Renal cortex interstitium (tissue), 11 donors: ENCODE data around the gene FARS2. TPM values are rescaled to one million over a fixed set of nuclear protein-coding genes. Genes with fewer than 3 reads are reported as not detected.
"Not testable (repeated sequence)": the region's sequence is repeated elsewhere in the genome, so short reads cannot be mapped to it uniquely, and the experiment has no call there.

ENCODE experiments used
- DNase-seq, 11 donors: peaks; one replicate each; pipeline ENCODE4 v3.0.0-alpha.2; 2013; ENCODE audit warnings: low read depth in 9 of 11, low spot score in 4 of 11; ENCODE audit errors: extremely low read depth in 1 of 11
- polyA plus RNA-seq, 3 donors: library from polyadenylated mRNA; unstranded; fragments of 120-200 nt; gene quantifications; one replicate each; pipeline ENCODE4 v1.2.1, GENCODE V29; 2013; ENCODE audit not compliant: insufficient read length in 3 of 3

The FARS2 gene
- polyA plus RNA-seq, 3 donors: 18.9 to 21.7 (median 20.0) TPM

DNA sequence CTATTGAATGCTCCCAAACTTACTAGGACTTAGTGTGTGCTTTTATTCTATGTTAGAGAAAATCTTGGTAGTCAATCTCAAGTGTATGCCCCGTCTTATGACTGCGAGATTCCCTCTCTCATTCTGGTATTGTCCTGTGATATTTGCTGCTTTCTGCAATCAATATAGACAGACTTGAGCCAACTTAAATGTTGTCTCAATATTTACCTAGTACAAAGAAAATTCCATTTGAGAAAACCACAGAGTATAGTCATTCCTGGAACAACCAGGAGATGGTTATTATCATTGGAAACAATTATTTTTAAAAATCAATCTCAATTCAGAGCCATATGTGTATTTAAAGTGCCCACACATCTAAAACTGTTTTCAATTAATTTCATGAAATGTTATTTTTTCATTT lies 415.4 kb downstream of the FARS2 start:
- no peak for DNase-seq

DNA sequence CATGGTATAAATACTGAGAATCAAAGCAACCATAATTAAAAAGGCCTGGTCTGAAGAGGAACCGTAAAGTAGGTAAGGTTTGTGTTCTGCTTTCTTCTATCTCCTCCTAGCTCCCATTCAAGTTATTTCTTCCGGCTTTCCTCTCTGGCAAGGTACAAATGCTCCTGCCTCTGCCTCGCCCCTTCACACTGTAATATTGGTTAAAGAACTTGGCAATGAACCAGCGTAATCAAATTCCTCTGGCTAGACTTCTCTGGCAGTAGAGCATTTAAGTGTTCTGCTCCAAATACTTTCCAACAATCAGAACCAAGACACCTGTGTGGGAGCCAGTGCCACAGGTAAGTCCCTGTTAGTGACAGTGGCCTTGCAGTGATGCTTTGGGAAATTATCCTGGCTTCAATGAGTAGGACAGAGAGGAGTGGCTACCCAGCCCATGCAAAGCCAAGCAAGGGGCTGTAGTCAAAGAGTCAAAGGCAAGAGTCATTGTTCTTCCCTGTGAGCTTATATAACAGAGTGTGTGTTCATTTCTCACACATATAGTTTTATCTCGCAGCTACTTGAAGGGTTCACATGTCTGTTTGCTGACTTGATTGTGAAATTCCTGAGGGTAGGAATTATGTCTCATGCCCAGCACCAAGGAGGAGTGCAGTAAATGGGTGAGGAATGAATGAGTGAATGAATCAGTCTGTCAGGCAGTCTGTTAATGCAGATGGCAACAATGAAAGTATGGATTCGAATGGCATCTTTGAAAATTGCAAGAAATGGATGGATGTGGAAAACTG lies 416.1 kb downstream of the FARS2 start:
- DNase-seq: no peak

DNA sequence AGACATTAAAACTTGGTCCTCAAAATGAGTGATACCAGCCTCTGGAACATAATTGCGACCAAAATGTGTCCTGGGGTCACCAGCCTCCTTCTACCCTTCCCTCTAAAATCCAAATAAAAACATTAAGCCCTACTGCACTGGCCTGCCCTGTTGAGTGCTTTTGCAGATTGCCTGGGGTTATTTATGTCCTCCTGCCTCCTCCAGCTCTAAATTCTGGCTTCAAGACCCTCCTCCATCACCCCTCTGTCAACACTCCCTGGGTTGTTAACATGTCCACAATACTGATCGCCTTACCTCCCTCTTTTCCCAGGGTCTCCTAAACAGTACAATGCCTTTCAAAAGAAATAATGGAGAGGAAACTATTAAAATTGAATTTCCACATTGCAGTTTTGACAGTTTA lies 418.0 kb downstream of the FARS2 start:
- DNase-seq: peak in 3 of 11 donors; percentile 22 to 65 (median 59)

DNA sequence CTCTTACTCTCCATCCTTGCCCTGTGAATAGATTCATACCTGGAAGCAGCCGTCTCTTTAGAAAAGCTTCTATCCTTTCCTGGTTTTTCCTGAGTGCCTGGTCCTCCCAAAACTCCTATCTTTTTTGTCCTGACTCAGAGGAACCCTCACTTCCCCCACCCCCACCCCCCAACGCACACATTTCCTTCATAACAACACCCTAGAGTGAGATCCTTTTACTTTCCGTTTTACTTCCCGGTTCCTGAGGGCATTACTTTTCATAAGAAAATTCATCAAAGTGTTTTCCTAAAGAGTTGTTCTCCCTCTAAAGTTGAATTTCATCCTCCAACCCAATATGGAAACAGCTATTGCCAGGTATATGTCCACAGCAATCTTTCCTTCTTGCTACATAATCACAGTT lies 418.4 kb downstream of the FARS2 start:
- DNase-seq: no peak

DNA sequence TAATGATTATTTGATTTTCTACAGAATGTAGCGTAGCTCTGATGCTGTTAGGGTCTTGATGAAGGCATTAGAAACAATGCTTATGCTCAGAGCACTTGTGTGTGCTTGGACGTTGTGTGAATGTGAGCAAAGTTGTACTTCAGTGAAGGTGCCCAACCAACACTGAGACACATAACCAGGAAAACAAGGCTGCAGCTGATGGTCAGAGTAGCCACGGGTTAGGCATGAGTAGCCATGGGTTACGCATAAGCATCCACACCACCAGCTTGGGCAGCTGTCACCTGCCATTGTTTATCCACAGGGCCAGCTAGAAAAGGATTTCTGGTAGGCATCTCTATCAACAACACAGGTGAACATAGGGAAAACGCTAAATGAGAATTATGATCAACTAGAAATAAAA lies 418.8 kb downstream of the FARS2 start:
- no peak for DNase-seq

DNA sequence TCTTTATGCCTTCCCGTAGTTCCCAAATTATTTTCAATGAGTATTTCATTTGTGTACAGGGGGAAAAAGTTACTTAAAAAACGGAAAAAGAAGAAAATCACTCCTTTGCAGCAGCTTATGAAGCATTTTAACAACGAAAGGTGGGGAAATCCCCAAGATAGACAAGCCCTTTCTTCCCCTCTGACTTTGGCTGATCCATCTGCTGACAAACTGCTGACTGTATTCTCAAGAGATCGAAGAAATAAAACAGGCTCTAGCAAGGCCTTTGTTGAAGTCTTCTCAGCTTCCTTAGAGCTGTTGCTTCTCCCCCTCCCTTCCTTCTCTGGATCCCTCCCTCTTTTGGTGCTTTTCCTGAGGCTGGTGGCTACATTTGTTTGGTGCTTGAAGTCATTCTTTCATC lies 420.2 kb downstream of the FARS2 start:
- no peak for DNase-seq

DNA sequence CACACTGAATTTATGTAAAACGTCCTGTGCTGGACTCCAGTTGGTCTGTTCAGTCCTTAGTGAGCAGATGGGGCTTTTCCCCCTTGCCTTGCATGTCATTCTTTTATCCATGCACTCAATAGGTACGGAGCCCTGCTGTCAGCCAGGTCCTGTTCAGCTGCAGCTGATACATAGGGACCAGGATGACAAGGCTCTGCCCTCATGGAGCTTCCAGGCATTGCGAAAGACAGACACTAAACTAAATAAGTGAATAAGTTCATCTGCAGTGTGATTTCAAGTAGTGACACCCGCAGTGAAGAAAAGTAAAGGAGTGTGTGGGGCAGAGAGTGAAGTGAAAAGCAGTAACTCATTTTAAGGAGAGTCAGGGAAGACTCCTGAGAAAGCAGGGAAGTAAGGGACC lies 421.2 kb downstream of the FARS2 start:
- no peak for DNase-seq

DNA sequence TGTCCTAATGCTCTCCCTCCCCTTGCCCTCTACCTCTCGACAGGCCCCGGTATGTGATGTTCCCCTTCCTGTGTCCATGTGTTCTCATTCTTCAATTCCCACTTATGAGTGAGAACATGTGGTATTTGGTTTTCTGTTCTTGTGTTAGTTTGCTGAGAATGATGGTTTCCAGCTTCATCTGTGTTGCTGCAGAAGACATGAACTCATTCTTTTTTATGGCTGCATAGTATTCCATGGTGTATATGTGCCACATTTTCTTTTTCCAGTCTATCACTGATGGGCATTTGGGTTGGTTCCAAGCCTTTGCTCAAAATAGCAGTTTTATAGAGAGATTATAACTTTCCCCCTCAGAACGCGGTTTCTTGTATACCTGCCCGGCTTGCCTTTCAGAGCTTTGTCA lies 422.4 kb downstream of the FARS2 start:
- not testable (repeated sequence) for DNase-seq

DNA sequence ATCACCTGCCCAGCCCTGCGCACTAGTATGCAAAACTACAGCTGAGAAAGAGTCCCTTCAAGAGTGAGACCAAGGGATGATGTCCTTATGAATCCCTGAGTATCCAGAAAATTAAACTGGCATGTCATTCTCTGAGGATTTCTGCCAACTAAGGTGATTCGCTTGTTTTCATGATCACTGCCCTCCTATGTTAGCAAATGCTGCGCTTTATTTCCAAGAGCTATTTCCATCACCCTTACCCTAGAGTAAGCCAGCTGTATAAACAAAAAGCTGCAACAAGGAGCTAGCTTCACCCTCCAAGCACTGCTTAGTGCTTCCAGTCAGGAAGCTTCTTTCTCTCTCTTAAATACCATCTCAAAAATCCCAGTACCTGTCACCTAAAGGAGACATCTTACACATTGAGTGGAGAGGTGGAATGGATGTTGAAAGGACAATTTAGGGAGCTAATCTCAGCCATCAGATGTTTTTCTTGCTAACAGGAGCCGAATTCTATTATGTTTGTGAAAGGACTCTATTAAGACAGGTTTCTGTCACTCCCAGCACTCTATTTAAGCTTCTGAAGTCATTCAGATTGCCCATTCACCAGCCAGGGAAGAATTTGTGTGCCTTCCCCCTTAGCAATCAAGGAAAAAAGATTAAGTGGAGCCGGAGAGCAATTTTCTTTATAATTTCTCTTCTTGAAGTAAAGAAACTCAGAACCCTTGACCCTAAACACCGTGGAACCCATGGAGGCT lies 423.2 kb downstream of the FARS2 start:
- peak in 1 of 11 donors; percentile 25 for DNase-seq

DNA sequence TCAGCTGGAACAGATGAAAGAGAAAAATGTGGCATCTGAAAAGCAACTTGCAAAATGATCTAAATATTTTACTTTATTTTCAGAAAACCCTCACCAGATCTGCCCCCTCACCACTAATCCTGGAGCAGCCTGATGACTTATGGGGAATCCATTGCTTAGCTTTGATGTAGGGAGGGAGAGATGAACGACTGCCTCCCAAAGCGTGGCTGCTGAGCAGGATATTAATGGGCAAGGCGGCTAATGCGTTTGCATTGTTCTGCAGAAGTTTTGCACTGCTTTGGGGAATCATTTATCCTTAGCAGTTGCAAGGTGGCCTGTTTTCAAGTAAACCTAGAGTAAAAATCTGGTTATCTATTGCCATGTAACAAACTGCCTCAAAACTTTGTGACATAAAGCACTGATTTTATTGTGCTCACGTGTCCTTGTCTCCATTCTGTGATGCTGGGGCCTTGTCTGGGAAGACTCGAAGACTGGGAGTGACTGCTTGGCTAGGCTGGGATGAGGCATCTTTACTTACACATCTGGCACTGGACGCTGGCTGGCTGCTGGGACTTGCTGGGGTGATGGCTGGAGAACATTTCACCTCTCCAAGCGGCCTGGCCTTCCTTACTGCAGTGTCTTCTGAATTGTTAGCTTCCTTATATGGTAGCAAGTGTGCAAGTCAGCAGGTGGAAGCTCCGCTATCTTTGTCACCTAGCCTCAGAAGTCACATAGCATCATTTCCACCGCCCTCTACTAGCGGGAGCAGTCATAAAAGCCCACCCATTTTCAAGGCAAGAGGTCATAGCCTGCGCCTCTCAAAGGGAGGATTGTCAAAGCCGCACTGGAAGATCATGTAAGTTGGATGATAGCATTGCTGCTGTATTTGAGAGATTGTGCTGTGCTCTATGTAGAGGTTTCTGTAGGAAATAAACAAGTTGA lies 432.2 kb downstream of the FARS2 start:
- DNase-seq: no peak

DNA sequence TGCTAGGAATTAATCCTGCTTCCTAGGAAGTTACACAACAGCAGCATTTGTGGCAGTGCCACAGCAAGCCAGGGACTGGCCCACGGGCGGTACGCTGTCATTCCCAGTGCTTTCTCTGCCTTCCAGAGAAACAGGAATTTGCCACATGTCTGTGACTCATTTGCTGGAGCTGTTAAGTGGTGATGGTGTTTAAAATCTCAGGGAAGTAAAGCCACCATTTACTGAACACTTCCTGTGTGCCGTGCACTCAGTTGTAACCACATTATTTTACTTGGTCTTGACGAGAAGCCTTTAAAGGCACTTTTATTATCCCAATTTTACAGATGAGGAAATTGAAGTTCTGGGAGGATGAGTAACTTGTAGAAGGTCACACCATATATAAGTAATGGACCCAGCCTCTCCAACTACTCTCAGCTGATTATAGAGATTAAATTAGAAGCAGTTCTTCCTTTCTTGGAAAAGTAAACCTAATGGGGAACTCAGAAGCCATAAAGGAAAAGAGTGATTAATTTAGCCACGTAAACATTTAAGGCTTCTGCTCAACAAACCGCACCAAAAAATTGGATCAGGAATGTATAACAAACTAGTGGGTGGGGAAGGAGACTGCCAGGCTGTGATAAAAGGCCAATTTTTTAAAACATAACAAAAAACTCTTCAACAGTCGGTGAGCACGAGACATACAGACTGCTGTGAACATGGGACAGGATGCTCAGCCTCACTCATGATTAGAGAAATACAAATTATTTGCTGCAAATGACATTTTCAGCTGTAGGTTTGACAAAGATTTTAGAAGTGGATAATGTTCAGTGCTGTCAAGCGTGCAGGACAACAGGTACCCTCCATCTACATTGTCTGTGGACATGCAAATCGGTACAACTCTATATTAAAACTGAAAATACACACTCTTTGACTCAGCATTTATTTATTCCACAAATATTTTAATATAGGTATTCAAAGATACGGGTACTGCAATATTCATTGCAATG lies 434.2 kb downstream of the FARS2 start:
- DNase-seq: no peak

DNA sequence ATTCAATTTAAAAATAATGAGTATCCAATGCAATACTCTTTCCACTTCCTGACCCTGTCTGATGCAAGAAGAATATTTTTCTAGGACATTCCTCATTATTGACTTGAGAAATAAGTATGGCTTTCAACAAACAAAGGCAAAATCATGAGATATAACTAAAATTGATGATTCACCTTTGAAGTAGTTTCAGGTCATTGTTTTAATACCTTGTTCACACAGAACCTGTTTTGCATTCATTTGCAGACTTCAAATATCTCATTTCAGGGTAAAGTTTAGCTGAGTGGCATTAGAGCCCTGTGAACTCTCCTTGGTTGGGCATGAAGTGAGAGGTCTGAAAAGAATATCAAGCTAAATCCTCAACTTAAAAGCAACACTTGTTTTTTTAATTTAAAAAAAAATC lies 436.2 kb downstream of the FARS2 start:
- DNase-seq: no peak

DNA sequence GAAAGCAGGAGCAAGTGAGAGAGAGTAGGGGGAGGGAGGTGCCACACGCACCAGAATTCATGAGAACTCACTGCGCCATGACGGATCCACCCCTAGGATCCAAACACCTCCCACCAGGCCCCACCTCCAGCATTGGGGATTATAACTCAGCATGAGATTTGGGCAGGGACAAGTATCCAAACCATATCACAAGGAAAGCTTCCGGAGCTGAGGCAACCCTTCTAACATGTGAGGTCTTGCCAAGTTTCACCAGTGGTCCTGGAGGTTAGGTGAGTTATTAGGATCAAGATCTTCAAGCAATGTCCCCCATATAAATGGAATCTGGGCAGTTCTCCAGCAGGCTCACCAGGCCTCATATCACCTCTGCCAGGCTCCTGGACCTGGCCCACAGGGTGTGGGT lies 437.0 kb downstream of the FARS2 start:
- no peak for DNase-seq

DNA sequence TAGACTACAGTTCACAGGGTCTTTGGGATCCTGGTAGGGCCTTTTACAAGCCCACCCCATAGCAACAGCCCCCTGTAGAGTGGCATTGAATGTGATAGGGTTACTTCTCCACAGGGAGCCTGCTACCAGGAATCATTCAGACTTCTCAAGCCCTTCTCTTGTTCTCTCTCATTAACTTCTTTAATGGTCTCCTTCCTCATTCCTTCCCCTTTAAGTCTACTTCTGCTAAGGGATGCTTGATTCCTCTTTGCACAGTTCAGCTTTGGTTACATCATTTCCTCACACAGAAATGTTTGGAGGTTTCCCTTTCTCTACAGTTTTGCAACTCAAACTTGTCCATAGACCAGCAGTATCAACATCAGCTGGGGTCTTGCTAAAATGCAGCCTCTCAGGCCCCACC lies 437.8 kb downstream of the FARS2 start:
- not testable (repeated sequence) for DNase-seq

DNA sequence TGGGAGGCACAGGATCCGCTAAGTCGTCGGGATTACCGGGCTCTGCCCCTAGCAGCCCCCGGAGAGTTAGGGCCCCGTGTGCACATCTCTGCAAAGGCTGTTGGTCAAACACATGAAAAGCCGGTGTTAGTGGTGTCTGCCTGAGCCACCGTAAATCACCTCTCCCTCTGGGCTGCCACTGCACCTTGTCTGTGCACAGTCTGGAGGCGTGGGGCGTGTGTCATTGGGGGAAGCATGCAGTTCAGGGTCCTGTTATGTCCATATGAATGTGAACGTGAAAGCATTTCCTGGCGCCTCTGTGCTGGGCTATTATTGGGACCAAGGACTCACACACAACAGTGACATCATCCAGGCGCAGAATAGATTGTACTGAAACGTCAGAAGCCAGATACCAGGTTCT lies 439.9 kb downstream of the FARS2 start:
- DNase-seq: no peak

DNA sequence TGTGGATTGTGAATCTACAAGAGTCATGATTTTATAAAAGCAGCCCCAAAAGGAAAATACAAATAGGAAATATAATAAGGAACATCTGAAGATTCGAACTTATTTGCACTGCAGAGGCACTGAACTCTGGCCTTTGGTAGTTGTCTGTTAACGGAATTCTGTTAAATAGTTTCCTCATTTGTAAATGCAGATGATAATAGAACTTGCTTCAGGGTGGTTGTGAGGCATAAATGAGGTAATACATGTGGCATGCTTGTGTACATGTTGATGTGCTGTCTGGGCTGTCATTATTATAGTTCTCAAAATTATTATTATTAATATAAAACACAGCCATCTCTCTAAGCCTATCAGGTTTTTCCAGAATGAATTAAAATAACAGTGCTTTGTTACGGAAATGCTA lies 443.4 kb downstream of the FARS2 start:
- DNase-seq: no peak

DNA sequence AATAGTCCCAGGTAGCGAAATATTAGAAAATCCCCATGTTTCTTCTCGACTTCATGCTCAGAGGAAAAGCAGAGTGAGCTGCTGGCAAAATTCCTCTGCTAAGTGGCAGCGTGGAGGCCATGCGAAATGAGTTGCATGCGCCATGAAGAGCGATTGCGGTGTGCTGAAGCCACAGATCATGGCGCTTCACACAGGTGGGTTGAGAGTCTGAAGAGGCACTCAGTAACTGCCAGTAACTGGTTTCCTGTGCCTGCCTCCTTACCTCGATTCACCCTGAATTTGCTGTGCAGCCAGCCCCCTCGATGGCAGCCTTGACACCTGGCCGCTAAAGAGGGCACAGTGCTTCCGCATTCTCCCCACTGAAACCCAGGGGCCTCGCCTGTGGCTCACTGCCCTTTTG lies 443.9 kb downstream of the FARS2 start:
- no peak for DNase-seq
